SHP77 (cell line): ENCODE data around the gene ZNF280D.
A peak's percentile ranks its signal among the peaks of the same experiment; 100 is the strongest.
"Not testable (repeated sequence)": the region's sequence is repeated elsewhere in the genome, so short reads cannot be mapped to it uniquely, and the experiment has no call there.

ENCODE experiments used
- DNase-seq, 2 experiments: peaks; one replicate each; lab custom pipeline; 2025; lab: John Stamatoyannopoulos, UW

Gene ZNF280D

GRCh38 chr15:56733136-56734012 is at the start of gene ZNF280D:
TSS of gene ZNF280D (minus strand) at chr15:56733509. CDS start at chr15:56707109, 26,400 bp downstream.
- peak; percentile 61 to 85 for DNase-seq

- DNase-seq: no peak
Observed at GRCh38 chr15:56782306-56782705, 49.0 kb upstream of the ZNF280D start.

- DNase-seq: no peak
Observed at GRCh38 chr15:56781666-56782065, 48.4 kb upstream of the ZNF280D start.

- DNase-seq: not testable (repeated sequence)
Observed at GRCh38 chr15:56780102-56780725, 46.9 kb upstream of the ZNF280D start.

- DNase-seq: not testable (repeated sequence)
Observed at GRCh38 chr15:56779449-56779848, 46.1 kb upstream of the ZNF280D start.

- no peak for DNase-seq
Observed at GRCh38 chr15:56778761-56779160, 45.5 kb upstream of the ZNF280D start.

- DNase-seq: no peak
Observed at GRCh38 chr15:56776839-56777238, 43.5 kb upstream of the ZNF280D start.

- no peak for DNase-seq
Observed at GRCh38 chr15:56775641-56776040, 42.3 kb upstream of the ZNF280D start.

- DNase-seq: no peak
Observed at GRCh38 chr15:56774356-56774755, 41.0 kb upstream of the ZNF280D start.

- DNase-seq: peak; percentile 35 to 75
Observed at GRCh38 chr15:56772868-56773639, 39.7 kb upstream of the ZNF280D start.

GRCh38 chr15:56770173-56770572 is 36.9 kb upstream of the ZNF280D start:
- no peak for DNase-seq

GRCh38 chr15:56767315-56767714 is 34.0 kb upstream of the ZNF280D start:
- no peak for DNase-seq

- DNase-seq: no peak
Observed at GRCh38 chr15:56765251-56765650, 31.9 kb upstream of the ZNF280D start.

- DNase-seq: no peak
Observed at GRCh38 chr15:56763141-56763895, 30.0 kb upstream of the ZNF280D start.

- DNase-seq: no peak
Observed at GRCh38 chr15:56760186-56760585, 26.9 kb upstream of the ZNF280D start.

GRCh38 chr15:56759450-56759845 is 26.1 kb upstream of the ZNF280D start:
- no peak for DNase-seq

- DNase-seq: no peak
Observed at GRCh38 chr15:56758770-56759449, 25.6 kb upstream of the ZNF280D start.

GRCh38 chr15:56757875-56758274 is 24.6 kb upstream of the ZNF280D start:
- no peak for DNase-seq

- DNase-seq: no peak
Observed at GRCh38 chr15:56754772-56755370, 21.6 kb upstream of the ZNF280D start.

- no peak for DNase-seq
Observed at GRCh38 chr15:56752986-56753385, 19.7 kb upstream of the ZNF280D start.

GRCh38 chr15:56749982-56750381 is 16.7 kb upstream of the ZNF280D start:
- DNase-seq: no peak
